Neural cell (in vitro differentiated cells): ENCODE results near the gene BCL2L12.

ENCODE experiments used
- EZH2 ChIP-seq: fragments of 200-600, 300-800 bp; shearing (Covaris generic), sonication (generic); IDR thresholded peaks from 2 replicates; pipeline ENCODE4 v1.6.1; 2014; ENCODE audit warnings: antibody characterized with exemption, low read length, borderline replicate concordance, mild to moderate bottlenecking; ENCODE audit not compliant: insufficient read depth, poor library complexity, severe bottlenecking
- TF ChIP-seq, protein P1 (sequence below): fragments of 450-650 bp; IDR thresholded peaks from 2 replicates; pipeline ENCODE4 v1.5.1; 2014; ENCODE audit warnings: antibody characterized with exemption, mild to moderate bottlenecking, moderate library complexity; ENCODE audit not compliant: poor library complexity, severe bottlenecking

GRCh38 chr19:49692147-49692506, 26.4 kb downstream of the BCL2L12 start:
- TF ChIP-seq, protein P1, sequence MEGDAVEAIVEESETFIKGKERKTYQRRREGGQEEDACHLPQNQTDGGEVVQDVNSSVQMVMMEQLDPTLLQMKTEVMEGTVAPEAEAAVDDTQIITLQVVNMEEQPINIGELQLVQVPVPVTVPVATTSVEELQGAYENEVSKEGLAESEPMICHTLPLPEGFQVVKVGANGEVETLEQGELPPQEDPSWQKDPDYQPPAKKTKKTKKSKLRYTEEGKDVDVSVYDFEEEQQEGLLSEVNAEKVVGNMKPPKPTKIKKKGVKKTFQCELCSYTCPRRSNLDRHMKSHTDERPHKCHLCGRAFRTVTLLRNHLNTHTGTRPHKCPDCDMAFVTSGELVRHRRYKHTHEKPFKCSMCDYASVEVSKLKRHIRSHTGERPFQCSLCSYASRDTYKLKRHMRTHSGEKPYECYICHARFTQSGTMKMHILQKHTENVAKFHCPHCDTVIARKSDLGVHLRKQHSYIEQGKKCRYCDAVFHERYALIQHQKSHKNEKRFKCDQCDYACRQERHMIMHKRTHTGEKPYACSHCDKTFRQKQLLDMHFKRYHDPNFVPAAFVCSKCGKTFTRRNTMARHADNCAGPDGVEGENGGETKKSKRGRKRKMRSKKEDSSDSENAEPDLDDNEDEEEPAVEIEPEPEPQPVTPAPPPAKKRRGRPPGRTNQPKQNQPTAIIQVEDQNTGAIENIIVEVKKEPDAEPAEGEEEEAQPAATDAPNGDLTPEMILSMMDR: no peak
- no peak for TF ChIP-seq EZH2
